Central memory CD8-positive, alpha-beta T cell (primary cell): Measurements from ENCODE around the gene RMRP.
A peak's percentile ranks its signal among the peaks of the same experiment; 100 is the strongest.
"Not testable (repeated sequence)": the region's sequence is repeated elsewhere in the genome, so short reads cannot be mapped to it uniquely, and the experiment has no call there.

Source experiments
- ATAC-seq: fragments of 150-1000 bp; cut with Tn5 transposase; replicated peaks from 2 replicates; pipeline ENCODE4 v1.10.0; 2022; ENCODE audit warnings: mild to moderate bottlenecking, moderate FRiP score, moderate number of reproducible peaks; ENCODE audit not compliant: poor library complexity, severe bottlenecking; ENCODE audit errors: extremely low read depth
- DNase-seq, 2 donors: peaks; one replicate each; pipeline ENCODE4 v3.0.0; 2021; ENCODE audit warnings: low spot score in 2 of 2
- H3K27ac Mint-ChIP-seq: one replicate; pipeline ENCODE4 v1.8.0; 2022; ENCODE audit warnings: low read depth, mild to moderate bottlenecking, moderate library complexity, mixed read lengths
- H3K27me3 Mint-ChIP-seq: one replicate; pipeline ENCODE4 v1.8.0; 2022; ENCODE audit warnings: mixed read lengths
- H3K36me3 Mint-ChIP-seq: one replicate; pipeline ENCODE4 v1.8.0; 2022; ENCODE audit warnings: mild to moderate bottlenecking, moderate library complexity, mixed read lengths; ENCODE audit not compliant: insufficient read depth
- H3K4me1 Mint-ChIP-seq: one replicate; pipeline ENCODE4 v1.8.0; 2022; ENCODE audit warnings: mixed read lengths
- H3K4me3 Mint-ChIP-seq: one replicate; pipeline ENCODE4 v1.8.0; 2022; ENCODE audit warnings: mild to moderate bottlenecking, moderate library complexity, mixed read lengths
- H3K9me3 Mint-ChIP-seq: one replicate; pipeline ENCODE4 v1.8.0; 2022; ENCODE audit warnings: mixed read lengths

Gene RMRP

GRCh38 chr9:35618854-35619799, 38.7 kb downstream of the RMRP start:
- peaks cover 5% of the 10 kb centered on the region for H3K36me3 Mint-ChIP-seq
- peaks cover 42% of the 10 kb centered on the region for H3K4me1 Mint-ChIP-seq
- H3K27ac Mint-ChIP-seq, result peak overlapping the region; percentile 96
- peak overlapping the region; percentile 86 for H3K4me3 Mint-ChIP-seq
- DNase-seq (peak in 1 of 2 donors; percentile 53), ATAC-seq (peak; percentile 72)
- H3K27me3 Mint-ChIP-seq, result no peaks in the 10 kb centered on the region
- H3K9me3 Mint-ChIP-seq, result no peaks in the 10 kb centered on the region

DNA sequence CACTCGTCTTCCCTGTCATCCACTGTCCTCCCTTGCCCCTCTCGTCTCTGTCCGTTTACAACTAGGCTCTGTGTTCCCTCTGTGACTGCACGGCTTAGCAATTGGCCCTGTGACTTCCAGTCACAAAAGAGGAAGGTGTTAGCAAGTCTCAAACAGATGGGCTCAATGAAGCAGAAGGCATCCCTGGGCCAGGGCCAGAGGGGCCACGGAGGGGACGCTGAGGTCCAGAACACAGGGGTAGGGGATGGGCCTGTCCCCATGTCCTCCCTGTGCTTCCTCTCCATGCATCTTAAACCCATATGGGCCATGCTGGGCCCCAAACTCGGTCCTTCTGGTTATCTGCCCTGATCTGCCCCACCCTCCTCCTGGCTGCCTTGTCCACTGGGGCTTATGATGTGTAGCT, 39.5 kb downstream of the RMRP start, which contains the start of gene CD72:
CD72 (minus strand) TSS at position 89 of the 403 bp plus-strand sequence. CDS start 110 bp downstream, outside the sequence.
- Mint-ChIP-seq H3K27ac (peak within 1 kb of the TSS; percentile 96), H3K36me3 (peaks cover 6% of the 10 kb centered on the region), H3K9me3 (no peaks in the 10 kb centered on the region), H3K4me3 (peak within 1 kb of the TSS; percentile 86), H3K27me3 (no peaks in the 10 kb centered on the region), H3K4me1 (peaks cover 42% of the 10 kb centered on the region)
- no peak for DNase-seq
- ATAC-seq, result no peak

- peaks cover 7% of the 10 kb centered on the region for H3K36me3 Mint-ChIP-seq
- H3K9me3 Mint-ChIP-seq, result no peaks in the 10 kb centered on the region
- peak overlapping the region; percentile 86 for H3K4me3 Mint-ChIP-seq
- ATAC-seq (no peak), DNase-seq (no peak)
- peak overlapping the region; percentile 96 for H3K27ac Mint-ChIP-seq
- no peaks in the 10 kb centered on the region for H3K27me3 Mint-ChIP-seq
- peaks cover 42% of the 10 kb centered on the region for H3K4me1 Mint-ChIP-seq
Measured at GRCh38 chr9:35617548-35617947, 40.3 kb downstream of the RMRP start.

DNA sequence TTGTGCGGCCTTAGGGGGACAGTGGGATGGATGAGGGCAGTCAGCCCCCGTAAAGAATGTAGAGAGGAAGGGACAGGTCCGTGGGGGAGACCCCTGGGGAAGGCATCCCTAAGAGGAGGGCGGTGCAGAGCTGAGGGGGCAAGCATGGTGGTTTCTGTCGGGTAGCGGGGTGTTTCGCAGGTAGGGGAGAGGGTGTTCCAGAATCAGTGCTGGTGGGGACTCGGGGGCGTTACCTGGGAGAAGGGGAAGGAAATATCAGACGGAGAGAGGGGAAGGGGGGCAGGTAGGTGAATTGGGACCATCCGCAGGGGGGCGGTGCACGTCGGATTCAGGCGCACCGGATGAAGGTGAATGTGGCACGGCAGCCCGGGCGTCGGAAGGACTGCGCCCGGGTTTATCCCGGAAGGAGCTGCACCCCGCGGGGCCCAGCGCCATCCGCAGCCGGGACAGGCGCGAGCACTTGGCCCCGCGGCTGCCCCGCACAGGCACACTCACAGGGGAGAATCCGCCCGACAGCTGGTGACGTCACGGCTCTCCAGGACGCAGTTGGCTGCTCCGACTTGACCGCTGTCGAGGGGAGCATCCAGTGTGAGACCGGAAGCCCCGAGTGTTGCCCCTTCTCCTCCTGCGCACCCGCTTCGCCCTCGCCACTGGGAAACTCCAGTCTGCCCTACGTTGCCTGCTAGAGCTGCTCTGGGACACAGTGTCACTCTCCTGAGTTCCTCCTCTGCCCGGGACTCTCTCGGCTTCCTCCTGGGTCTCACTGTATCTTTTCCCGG, 40.9 kb downstream of the RMRP start:
- Mint-ChIP-seq H3K27ac (peak overlapping the region; percentile 96), H3K9me3 (no peaks in the 10 kb centered on the region), H3K4me1 (peaks cover 42% of the 10 kb centered on the region), H3K27me3 (no peaks in the 10 kb centered on the region), H3K36me3 (peaks cover 7% of the 10 kb centered on the region), H3K4me3 (peak overlapping the region; percentile 86)
- DNase-seq (peak; percentile 39 to 62), ATAC-seq (peak; percentile 63)

DNA sequence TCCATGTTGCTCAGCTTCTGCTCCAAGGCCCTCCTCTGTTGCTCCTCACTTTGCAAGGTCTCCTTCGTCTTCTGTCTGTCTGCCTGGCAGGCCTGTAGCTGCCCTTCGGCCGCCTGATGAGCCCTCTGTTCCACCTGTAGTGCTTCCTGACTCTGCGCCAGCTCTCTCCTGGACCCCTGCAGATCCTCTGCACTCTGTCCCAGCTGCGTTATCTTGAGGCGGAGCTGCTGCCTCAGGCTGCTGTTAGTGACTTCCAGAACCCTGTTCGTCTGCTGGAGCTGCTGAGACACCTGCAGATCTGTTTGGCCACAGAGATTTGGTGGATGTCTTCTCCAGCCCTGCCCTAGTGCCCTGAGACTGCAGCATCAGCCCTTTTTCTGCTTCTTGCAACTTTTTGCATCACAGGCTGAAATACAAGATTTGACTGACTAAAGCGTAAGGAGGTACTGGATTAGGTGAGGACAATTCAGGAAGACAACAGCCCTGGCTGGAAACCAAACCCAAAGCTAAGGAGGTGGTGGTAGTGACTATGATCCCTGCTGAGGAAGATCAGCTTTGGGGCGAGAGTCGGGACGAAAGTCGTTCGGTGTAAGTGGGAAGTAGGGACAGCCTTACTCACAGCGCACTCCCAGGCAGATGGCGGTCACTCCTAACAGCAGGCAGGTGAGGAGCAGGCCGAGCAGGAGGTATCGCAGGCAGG, 41.7 kb downstream of the RMRP start:
- H3K36me3 Mint-ChIP-seq, result peaks cover 7% of the 10 kb centered on the region
- H3K9me3 Mint-ChIP-seq, result no peaks in the 10 kb centered on the region
- peaks cover 50% of the 10 kb centered on the region for H3K4me1 Mint-ChIP-seq
- peak overlapping the region; percentile 96 for H3K27ac Mint-ChIP-seq
- no peaks in the 10 kb centered on the region for H3K27me3 Mint-ChIP-seq
- no peak for ATAC-seq
- DNase-seq, result no peak
- H3K4me3 Mint-ChIP-seq, result peak overlapping the region; percentile 86

GRCh38 chr9:35612843-35613242, 45.0 kb downstream of the RMRP start:
- Mint-ChIP-seq H3K4me3 (no peak overlapping the region), H3K27ac (no peak overlapping the region), H3K36me3 (peaks cover 9% of the 10 kb centered on the region), H3K9me3 (no peaks in the 10 kb centered on the region), H3K27me3 (no peaks in the 10 kb centered on the region), H3K4me1 (peaks cover 37% of the 10 kb centered on the region)
- DNase-seq (no peak), ATAC-seq (no peak)

DNA sequence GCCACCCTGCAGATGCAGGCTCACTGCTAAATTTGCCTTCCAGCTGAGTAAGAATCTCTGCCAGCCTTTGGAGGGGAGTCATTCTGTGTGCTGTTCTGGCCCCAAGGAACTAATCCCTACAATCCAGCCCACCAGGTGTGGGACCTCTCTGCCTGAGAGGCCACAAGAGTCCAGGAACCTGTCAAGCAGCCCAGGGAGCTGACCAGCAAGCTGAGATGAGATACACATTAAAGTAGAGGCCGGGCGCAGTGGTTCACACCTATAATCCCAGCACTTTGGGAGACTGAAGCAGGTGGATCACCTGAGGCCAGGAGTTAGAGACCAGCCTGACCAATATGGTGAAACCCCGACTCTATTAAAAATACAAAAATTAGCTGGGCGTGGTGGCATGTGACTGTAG, 45.8 kb downstream of the RMRP start:
- not testable (repeated sequence) for H3K27me3 Mint-ChIP-seq, H3K4me3 Mint-ChIP-seq, H3K9me3 Mint-ChIP-seq, H3K27ac Mint-ChIP-seq, H3K36me3 Mint-ChIP-seq, DNase-seq, ATAC-seq
- peaks cover 37% of the 10 kb centered on the region for H3K4me1 Mint-ChIP-seq

- no peak overlapping the region for H3K4me3 Mint-ChIP-seq
- H3K27ac Mint-ChIP-seq, result no peak overlapping the region
- peaks cover 35% of the 10 kb centered on the region for H3K4me1 Mint-ChIP-seq
- ATAC-seq (peak; percentile 77), DNase-seq (peak; percentile 30 to 38)
- H3K9me3 Mint-ChIP-seq, result no peaks in the 10 kb centered on the region
- H3K27me3 Mint-ChIP-seq, result no peaks in the 10 kb centered on the region
- H3K36me3 Mint-ChIP-seq, result peaks cover 7% of the 10 kb centered on the region
Measured at GRCh38 chr9:35611230-35611797, 46.5 kb downstream of the RMRP start.

DNA sequence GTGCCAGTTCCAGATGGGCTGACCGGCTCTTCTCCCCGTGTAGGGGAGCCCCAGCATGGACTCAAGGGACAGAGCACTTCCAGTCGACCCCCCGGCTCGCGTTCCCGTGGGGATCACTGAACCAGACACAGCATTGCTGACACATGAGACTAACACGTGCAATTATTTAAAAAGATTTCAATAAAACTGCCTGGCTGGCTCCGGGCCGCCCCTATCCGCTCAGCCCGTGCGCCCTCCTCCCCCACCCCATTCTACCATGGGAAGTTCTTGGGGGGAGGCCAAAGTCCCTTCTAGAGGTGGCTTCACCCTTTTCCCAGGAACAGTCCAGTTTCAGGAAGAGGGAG, 48.0 kb downstream of the RMRP start:
- Mint-ChIP-seq H3K4me1 (peaks cover 35% of the 10 kb centered on the region), H3K4me3 (no peak overlapping the region), H3K9me3 (no peaks in the 10 kb centered on the region), H3K27me3 (no peaks in the 10 kb centered on the region), H3K27ac (no peak overlapping the region), H3K36me3 (peaks cover 6% of the 10 kb centered on the region)
- ATAC-seq, result no peak
- no peak for DNase-seq

DNA sequence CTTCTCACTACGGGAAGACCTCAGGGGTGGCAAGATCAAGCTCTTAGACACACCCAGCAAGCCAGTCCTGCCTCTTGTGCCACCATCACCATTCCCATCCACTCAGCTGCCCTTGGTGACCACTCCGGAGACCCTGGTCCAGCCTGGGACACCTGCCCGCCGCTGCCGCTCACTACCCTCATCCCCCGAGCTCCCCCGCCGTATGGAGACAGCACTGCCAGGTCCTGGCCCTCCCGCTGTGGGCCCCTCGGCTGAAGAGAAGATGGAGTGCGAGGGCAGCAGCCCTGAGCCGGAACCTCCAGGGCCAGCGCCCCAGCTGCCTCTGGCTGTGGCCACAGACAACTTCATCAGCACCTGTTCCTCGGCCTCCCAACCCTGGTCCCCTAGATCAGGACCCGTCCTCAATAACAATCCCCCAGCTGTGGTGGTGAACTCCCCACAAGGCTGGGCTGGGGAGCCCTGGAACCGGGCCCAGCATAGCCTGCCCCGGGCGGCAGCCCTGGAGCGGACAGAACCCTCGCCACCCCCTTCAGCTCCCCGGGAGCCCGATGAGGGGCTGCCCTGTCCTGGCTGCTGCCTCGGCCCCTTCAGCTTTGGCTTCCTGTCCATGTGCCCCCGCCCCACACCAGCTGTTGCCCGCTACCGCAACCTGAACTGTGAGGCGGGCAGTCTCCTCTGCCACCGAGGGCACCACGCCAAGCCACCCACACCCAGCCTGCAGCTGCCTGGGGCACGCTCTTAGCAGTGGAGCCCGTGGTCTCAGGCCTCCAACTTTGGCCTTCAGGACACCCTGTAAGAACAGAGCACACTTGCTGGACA, 48.6 kb downstream of the RMRP start:
- ATAC-seq (no peak), DNase-seq (no peak)
- no peaks in the 10 kb centered on the region for H3K9me3 Mint-ChIP-seq
- no peak overlapping the region for H3K27ac Mint-ChIP-seq
- H3K4me1 Mint-ChIP-seq, result peaks cover 41% of the 10 kb centered on the region
- peaks cover 11% of the 10 kb centered on the region for H3K36me3 Mint-ChIP-seq
- no peak overlapping the region for H3K4me3 Mint-ChIP-seq
- no peaks in the 10 kb centered on the region for H3K27me3 Mint-ChIP-seq

GRCh38 chr9:35608221-35608620, 49.6 kb downstream of the RMRP start:
- Mint-ChIP-seq H3K36me3 (peaks cover 13% of the 10 kb centered on the region), H3K27me3 (no peaks in the 10 kb centered on the region), H3K4me3 (no peak overlapping the region), H3K9me3 (no peaks in the 10 kb centered on the region), H3K4me1 (peaks cover 51% of the 10 kb centered on the region), H3K27ac (peak overlapping the region; percentile 47)
- ATAC-seq (no peak), DNase-seq (no peak)
